ENCODE results near the gene FAM193B.

- no peak for TF ChIP-seq ZNF70 (CRISPR knock-in tag; IDR thresholded peaks at IDR 0.05)
- TF ChIP-seq CSDC2 (CRISPR knock-in tag; IDR thresholded peaks at IDR 0.05): no peak
- TF ChIP-seq ARNTL (CRISPR knock-in tag; IDR thresholded peaks at IDR 0.05; ENCODE audit: borderline replicate concordance, low read depth): no peak
- TF ChIP-seq BACH2 (CRISPR knock-in tag; IDR thresholded peaks at IDR 0.05; ENCODE audit: borderline replicate concordance): no peak
- TF ChIP-seq RARB (CRISPR knock-in tag; IDR thresholded peaks at IDR 0.05): no peak
- TF ChIP-seq POU6F1 (CRISPR knock-in tag; IDR thresholded peaks at IDR 0.05; ENCODE audit: borderline replicate concordance, low read depth): no peak
- no peak for TF ChIP-seq ZNF565 (CRISPR knock-in tag; conservative IDR thresholded peaks at IDR 0.05; ENCODE audit: low read depth)
Measured at GRCh38 chr5:177598477-177598876, 44.1 kb upstream of the FAM193B start.
